GM18861 (cell line): Measurements from ENCODE around the gene SFI1.

Experiments
- ATAC-seq: cut with Tn5 transposase; IDR thresholded peaks from one replicate; pipeline ENCODE4 v1.9.1; 2021; ENCODE audit not compliant: unreplicated experiment

Gene SFI1

GRCh38 chr22:31662668-31663037 lies 166.3 kb downstream of the SFI1 start:
- ATAC-seq: no peak
